GM21786 (cell line): ENCODE data around the gene ADAMTS20.
"Not testable (repeated sequence)": the region's sequence is repeated elsewhere in the genome, so short reads cannot be mapped to it uniquely, and the experiment has no call there.

Experiments used
- ATAC-seq: cut with Tn5 transposase; IDR thresholded peaks from one replicate; pipeline ENCODE4 v1.9.1; 2021; ENCODE audit not compliant: unreplicated experiment

The ADAMTS20 gene, protein sequence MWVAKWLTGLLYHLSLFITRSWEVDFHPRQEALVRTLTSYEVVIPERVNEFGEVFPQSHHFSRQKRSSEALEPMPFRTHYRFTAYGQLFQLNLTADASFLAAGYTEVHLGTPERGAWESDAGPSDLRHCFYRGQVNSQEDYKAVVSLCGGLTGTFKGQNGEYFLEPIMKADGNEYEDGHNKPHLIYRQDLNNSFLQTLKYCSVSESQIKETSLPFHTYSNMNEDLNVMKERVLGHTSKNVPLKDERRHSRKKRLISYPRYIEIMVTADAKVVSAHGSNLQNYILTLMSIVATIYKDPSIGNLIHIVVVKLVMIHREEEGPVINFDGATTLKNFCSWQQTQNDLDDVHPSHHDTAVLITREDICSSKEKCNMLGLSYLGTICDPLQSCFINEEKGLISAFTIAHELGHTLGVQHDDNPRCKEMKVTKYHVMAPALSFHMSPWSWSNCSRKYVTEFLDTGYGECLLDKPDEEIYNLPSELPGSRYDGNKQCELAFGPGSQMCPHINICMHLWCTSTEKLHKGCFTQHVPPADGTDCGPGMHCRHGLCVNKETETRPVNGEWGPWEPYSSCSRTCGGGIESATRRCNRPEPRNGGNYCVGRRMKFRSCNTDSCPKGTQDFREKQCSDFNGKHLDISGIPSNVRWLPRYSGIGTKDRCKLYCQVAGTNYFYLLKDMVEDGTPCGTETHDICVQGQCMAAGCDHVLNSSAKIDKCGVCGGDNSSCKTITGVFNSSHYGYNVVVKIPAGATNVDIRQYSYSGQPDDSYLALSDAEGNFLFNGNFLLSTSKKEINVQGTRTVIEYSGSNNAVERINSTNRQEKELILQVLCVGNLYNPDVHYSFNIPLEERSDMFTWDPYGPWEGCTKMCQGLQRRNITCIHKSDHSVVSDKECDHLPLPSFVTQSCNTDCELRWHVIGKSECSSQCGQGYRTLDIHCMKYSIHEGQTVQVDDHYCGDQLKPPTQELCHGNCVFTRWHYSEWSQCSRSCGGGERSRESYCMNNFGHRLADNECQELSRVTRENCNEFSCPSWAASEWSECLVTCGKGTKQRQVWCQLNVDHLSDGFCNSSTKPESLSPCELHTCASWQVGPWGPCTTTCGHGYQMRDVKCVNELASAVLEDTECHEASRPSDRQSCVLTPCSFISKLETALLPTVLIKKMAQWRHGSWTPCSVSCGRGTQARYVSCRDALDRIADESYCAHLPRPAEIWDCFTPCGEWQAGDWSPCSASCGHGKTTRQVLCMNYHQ (N-terminal part only)

DNA sequence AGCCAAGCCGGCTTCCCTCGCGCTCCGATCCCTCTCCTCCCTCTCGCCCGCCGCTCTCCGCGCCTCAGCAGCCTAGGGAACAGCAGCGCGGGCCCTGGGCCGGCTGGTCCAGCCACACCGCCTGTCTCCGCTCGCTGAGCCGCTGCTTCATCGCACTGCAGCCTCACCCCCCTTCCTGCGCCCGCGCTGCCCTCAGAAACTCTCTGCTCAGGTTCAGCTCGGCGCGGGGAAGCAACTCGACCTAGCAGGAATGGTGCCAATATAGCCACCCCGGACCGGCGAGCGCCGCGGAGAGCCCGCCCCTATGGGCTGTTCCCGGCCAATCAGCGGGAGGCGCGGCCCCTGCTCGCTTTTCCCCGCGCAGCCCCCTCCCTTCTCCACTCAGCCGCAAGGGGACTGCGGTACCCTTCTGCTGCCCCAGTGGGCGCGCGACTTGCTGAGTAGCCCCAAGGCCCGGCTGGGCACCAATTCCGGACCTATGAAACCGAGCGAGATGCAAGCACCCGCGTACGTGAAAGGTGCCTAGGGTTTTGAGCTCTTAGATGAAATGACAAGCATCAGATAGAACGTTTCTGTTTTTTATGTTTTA is at the start of gene ADAMTS20:
ADAMTS20 (minus strand) TSS at position 233 of the 589 bp plus-strand sequence. CDS start 282 bp downstream, outside the sequence.
- no peak for ATAC-seq

- ATAC-seq, result no peak
Measured at GRCh38 chr12:43599708-43600107, 47.7 kb upstream of the ADAMTS20 start.

DNA sequence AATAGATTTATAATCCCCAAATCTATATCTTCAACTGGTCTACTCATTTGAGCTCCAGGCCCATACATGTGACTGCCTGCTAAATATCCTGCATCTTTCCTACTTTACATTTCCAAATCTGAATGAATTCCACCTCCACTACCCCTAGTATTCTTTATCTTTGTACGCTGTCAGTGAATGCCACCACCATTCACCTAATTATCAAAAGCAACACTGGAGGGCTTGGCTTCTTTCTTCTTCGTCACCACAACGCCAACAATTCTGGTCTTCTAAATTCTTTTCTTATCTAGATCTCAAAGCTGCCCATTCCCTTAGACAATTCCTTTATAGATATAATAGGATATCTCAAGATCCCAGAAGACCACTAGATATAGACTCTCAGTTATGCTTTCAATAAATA is 47.1 kb upstream of the ADAMTS20 start:
- no peak for ATAC-seq

- no peak for ATAC-seq
Measured at GRCh38 chr12:43590307-43590706, 38.3 kb upstream of the ADAMTS20 start.

DNA sequence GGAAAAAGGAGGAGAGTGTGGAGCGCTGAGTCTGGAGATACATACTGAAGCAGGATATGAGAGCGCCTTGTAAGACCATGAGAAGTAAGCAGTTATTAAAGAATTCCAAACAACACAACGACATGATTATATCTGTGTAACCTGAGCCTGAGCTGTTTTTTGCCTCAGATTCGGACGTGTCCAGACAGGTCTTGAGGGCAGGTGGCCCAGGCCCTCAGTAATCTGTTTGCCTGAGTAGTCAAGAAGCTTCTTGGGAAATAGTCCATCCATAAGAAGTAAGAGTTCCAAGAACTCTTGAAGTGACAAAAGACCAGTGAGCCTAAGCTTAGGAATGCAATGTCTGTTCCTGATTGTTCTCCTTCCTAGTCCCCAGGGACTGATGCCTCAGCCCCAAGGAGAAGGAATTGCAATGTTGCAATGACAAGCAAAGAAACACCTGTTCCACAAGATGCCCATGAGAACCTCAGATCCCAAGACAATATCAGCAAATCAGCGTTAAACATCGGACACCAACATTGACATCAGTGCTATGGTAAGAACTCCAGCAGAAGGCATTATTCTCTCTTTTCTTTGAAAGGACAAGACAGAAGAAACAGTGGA is 34.7 kb upstream of the ADAMTS20 start:
- ATAC-seq, result no peak

- no peak for ATAC-seq
Measured at GRCh38 chr12:43585676-43586075, 33.7 kb upstream of the ADAMTS20 start.

DNA sequence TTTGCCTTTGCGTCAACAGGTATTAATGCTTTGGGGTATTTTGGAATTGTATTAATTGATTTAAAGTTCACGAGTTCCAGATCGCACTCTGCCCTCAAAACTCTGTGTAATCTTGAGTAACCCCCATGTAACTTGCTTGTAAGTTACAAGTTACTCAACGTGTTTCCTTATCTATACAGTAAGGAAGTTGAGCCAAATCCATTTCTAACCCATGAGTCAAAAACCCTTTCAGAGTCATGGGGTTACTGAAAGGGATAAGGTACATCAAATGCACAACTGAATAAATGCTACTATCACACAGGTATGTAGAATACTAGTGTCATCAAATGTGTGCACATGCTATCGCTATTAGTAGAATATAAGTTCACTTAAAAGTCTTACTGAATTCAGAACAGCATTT is 28.6 kb upstream of the ADAMTS20 start:
- ATAC-seq, result no peak

GRCh38 chr12:43579206-43579605 is 27.2 kb upstream of the ADAMTS20 start:
- ATAC-seq, result no peak

DNA sequence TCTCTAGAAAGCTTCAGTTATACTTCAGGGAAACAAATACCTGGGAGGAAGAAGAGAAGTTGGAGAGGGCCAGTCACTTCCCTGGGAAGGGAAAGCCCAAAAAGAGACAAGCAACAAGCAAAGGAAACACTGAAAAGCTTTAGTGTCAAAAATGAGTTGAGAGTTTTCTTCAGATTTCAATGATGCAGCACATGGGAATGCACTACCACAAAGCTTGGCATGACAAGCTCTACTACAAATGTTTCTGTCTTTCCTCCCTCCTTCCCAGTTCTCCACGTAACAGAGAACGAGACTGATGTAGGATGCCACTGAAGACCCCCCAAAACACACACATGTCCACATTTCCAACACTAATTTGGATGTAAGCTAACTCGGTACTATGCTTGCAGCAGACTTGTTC is 26.8 kb upstream of the ADAMTS20 start:
- ATAC-seq, result no peak

GRCh38 chr12:43577381-43577780 is 25.4 kb upstream of the ADAMTS20 start:
- no peak for ATAC-seq

GRCh38 chr12:43576162-43576561 is 24.2 kb upstream of the ADAMTS20 start:
- no peak for ATAC-seq

DNA sequence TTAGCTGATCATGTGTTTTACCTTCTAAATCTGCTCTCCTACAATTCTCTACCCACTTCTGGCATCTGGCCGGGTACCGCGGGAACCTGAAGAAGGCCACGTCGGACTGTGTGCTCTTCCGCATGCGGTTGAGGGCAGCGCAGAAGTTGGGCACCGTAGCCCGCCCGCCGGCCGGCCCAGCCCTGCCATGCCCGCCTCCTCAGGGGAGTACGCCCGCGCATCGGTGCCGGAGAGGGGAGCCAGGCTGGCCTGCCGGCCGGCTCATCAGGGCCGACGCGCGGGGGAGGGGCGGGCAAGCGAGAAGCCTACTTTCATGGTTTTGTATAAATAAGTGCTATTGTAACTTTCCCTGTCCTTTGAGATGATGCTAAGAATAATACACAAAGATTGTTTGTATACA is 19.9 kb upstream of the ADAMTS20 start:
- no peak for ATAC-seq

GRCh38 chr12:43556057-43556456 is 4.1 kb upstream of the ADAMTS20 start:
- ATAC-seq, result no peak

DNA sequence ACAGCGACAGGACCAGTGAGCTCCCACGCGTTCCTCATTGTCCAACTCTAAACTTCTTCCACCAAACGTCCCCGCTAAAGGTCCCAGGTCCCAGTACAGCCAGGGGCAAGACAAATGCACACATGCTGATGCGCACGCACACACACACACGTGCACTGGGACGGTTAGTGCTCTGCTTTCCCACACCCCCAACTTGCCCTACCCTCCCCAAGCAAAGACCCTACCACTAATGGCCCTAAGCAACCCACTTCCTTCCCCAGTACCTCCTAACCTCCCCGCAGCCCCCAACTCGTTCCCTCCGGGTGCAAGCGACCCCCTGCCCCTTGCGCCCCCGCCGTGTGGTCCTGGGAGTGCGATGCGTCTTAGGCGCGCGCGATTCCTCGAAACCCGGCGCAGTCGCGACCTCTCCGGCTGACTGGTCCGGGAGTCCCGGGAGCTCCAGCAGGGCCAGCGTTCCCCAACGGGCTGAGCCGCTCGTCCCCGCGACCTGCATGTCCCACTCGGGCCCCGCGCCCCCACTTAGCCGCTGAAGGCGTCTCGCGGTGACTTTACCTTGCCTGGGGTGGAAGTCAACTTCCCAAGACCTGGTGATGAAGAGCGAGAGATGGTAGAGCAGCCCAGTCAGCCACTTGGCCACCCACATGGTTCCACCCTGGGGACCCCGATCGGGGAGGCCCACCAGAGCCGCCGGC is 578 bp downstream of the ADAMTS20 start:
- no peak for ATAC-seq

DNA sequence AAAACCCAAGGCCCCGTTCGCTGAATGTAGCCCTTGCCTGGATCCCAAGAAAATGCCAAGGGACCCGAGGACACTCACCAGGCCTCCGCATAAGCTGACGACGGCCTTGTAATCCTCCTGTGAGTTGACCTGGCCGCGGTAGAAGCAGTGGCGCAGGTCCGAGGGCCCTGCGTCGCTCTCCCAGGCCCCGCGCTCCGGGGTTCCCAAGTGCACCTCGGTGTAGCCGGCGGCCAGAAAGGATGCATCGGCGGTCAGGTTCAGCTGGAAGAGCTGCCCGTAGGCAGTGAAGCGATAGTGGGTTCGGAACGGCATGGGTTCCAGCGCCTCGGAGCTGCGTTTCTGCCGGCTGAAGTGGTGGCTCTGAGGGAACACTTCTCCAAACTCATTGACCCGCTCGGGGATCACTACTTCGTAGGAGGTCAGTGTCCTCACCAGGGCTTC is 1.2 kb downstream of the ADAMTS20 start:
- ATAC-seq, result no peak

- no peak for ATAC-seq
Measured at GRCh38 chr12:43544703-43545102, 7.3 kb downstream of the ADAMTS20 start.

DNA sequence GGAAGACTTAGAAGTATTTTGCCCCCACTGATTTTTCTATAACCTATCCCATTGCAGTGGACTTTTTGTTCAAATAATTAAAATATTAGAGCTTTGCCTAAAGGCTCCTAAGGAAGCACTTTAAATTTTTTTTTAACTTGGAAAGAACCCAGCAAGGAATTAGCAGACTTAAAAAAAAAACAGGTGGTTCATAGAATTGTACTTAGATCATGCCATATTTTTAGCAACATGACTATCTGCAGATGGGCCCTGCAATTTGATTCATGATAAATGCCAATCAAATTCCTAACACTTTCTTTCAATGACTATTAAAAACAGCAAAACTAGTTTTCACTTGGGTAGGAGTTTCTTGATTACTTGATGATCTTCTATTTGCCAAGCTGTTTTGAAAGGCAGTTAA is 11.5 kb downstream of the ADAMTS20 start:
- ATAC-seq, result no peak

DNA sequence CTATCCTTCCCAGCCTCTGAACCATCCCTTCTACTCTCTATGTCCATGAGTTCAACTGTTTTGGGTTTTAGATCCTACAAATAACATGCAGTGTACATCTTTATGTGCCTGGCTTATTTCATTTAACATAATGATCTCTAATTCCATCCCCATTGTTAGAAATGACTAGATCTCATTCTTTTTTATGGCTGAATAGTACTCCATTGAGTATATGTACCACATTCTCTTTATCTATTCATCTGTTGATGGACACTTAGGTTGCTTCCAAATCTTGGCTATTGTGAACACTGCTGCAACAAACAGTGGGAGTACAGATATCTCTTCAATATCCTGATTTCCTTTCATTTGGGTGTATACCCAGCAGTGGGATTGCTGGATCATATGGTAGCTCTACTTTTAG is 14.3 kb downstream of the ADAMTS20 start:
- ATAC-seq, result not testable (repeated sequence)

GRCh38 chr12:43516045-43516444 is 36.0 kb downstream of the ADAMTS20 start:
- ATAC-seq, result no peak

GRCh38 chr12:43501703-43502102 is 50.3 kb downstream of the ADAMTS20 start:
- ATAC-seq, result no peak
